A549 (cell line): ENCODE measurements around the gene PRKAG2.

ENCODE experiments used
- CEBPB ChIP-seq, 2 experiments: fragments of >200 bp in 1 of 2; sonication (Bioruptor Twin) in 1 of 2; formaldehyde crosslinking in 1 of 2; IDR thresholded peaks; 2 replicates each; pipeline ENCODE4 v1.6.1; 2012 to 2016
- CTCF ChIP-seq: fragments of >200 bp; sonication (Bioruptor Twin); formaldehyde crosslinking; IDR thresholded peaks from 3 replicates; pipeline ENCODE4 v1.5.1; 2016
- ESRRA ChIP-seq: fragments of 150-350 bp; IDR thresholded peaks from 2 replicates; pipeline ENCODE4 v1.6.1; 2014; ENCODE audit warnings: mild to moderate bottlenecking, low read length, borderline replicate concordance
- MAZ ChIP-seq: fragments of 150-350 bp; IDR thresholded peaks from 2 replicates; pipeline ENCODE4 v1.6.1; 2014; ENCODE audit warnings: antibody characterized with exemption, low read depth, low read length, borderline replicate concordance
- MYC ChIP-seq: IDR thresholded peaks from 2 replicates; pipeline ENCODE4 v1.6.1; 2012; ENCODE audit warnings: mild to moderate bottlenecking, inconsistent platforms, low read length, improper control_type of control experiment, borderline replicate concordance
- RAD21 ChIP-seq, 2 experiments: fragments of >200 bp in 1 of 2; sonication (Bioruptor Twin) in 1 of 2; formaldehyde crosslinking in 1 of 2; IDR thresholded peaks in 1 of 2; conservative IDR thresholded peaks in 1 of 2; 2 replicates in 1 of 2; 3 replicates in 1 of 2; pipeline ENCODE4 v1.6.1; 2012 to 2018; ENCODE audit warnings: inconsistent platforms in 1 of 2
- RARB ChIP-seq: fragments of 250-450 bp; sonication (Bioruptor Pico); IDR thresholded peaks from 2 replicates; pipeline ENCODE4 v1.8.0; 2021; ENCODE audit warnings: mild to moderate bottlenecking, moderate library complexity
- TFCP2L1 ChIP-seq: fragments of 250-450 bp; sonication (Bioruptor Pico); IDR thresholded peaks from 2 replicates; pipeline ENCODE4 v1.5.0; 2021; ENCODE audit warnings: mild to moderate bottlenecking
- USF2 ChIP-seq: fragments of 450-650 bp; IDR thresholded peaks from 2 replicates; pipeline ENCODE4 v1.6.1; 2014; ENCODE audit warnings: antibody characterized with exemption
- ZSCAN20 ChIP-seq: fragments of 250-450 bp; sonication (Bioruptor Pico); IDR thresholded peaks from 2 replicates; pipeline ENCODE4 v1.8.0; 2022; ENCODE audit warnings: mild to moderate bottlenecking, moderate library complexity

DNA sequence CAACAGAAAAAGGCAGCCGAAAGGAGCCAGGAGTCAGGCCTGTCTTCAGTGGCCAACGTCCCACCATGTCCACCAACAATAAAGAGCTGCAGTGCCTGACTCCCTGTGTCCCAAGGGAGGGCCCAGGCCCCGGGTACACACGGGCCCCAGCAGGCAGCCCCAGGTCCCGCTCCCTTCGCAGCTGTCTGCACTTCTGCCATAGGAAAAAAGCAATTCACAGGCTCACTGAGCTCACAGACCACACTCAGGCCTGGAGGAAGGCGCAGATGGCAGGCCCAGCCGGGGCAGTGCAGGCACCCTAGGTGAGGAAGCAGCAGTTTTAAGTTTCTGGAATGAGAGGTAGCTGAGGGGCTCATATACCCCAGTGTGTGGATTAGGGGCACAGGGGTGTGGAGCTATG is 100.5 kb downstream of the PRKAG2 start:
- TF ChIP-seq RARB (CRISPR knock-in tag) (no peak), RAD21 (conservative IDR thresholded peaks at IDR 0.05 in 1 of 2, IDR thresholded peaks at IDR 0.05 in 1 of 2) (no peak), ESRRA (no peak), MYC (no peak), CEBPB (IDR thresholded peaks at IDR 0.05) (no peak), USF2 (no peak), TFCP2L1 (no peak), CTCF (no peak), ZSCAN20 (no peak), MAZ (no peak)
